ENCODE results near the gene TCEAL4. TPM values are rescaled to one million over a fixed set of nuclear protein-coding genes. Genes with fewer than 3 reads are reported as not detected.
A peak's percentile ranks its signal among the peaks of the same experiment; 100 is the strongest.

Gene TCEAL4
- total RNA-seq, result 64.3 TPM
- long read RNA-seq, transcript TCEAL4-208 (3 exons, 1,273 nt), result major isoform, 17 of 25 reads
- long read RNA-seq, partial matches to known transcripts, result 0 of 25 reads
- long read RNA-seq, other reads (novel, unspliced or antisense), result 2 of 25 reads

DNA sequence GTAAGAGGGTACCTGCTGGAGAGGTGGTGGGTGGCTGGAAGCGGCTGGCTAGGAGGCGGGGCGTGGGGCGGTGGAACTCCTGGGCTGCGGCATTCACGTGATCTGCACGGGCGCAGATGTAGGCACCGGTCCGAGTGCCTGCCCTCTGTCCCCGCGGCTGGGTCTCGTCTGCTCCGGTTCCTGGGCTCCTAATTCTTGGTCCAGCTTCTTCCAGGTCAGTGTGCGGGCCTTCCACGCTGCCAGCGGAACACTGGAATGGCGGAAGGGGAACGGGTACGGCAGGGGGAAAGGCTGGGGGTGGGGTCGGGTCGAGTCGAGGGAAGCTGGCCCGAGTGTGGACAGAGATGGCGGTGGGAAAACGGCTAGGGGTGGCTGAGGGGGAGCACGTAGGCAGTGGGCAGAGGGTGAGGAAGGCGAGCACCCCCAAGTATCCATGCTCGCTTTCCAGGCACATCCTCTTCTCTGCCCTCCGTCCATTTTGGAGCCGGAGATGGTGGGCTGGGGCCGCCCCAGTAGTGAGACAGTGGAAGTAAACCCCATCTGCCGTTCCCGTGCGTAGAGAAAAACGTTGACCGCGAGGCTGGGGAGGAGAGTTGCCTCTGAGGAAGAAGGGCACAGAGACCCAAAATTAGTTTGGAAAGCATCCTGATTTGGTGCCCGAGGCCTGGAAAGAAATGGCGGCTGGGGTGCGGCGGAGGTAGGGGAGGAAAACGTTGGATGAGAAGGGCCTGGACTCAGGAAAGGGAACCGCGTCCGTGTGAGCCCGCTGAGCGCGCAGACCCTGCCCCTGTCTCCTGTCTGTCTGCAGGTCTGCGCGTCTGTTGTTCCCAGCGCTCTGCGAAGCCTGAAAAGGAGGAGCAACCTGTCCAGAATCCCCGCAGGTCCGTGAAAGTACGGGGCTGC, at the start of gene TCEAL4:
Gene TCEAL4, plus strand, starts transcription at position 105 of the 903 bp plus-strand sequence. CDS start 1,161 bp downstream, outside the sequence.
- DNase-seq (ENCODE audit: missing footprints) (peak; percentile 73), ATAC-seq (peak; percentile 87)
- intact Hi-C loops (cut with DNase I), result no loop called here

DNA sequence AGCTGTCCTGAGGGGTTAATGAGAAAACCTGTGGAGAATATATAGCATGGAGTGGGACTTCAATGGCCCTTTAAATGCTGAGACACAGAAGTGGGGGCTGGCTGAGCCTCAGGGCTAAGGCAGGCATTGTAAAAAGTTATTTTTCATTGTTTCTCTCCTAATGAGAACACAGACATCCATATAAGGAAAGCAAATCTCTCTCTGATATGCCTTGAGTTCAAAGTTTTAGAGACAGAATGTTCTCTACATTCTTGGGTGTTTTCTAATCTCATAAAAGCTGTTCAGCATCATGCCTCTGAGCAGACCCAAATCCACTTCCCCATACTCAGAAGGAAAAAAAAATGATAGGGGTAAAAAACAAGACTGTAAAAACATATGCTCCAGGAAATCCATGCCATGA, 49.2 kb upstream of the TCEAL4 start:
- no peak for ATAC-seq
- DNase-seq (ENCODE audit: missing footprints), result no peak
- intact Hi-C loops (cut with DNase I), result loop anchor here (10.0 kb wide), 2 partner anchors 89 to 239 kb away; partner anchors contain the start of genes PLP1 and TCEAL1

- no peak for ATAC-seq
- intact Hi-C loops (cut with DNase I), result loop anchor here (10.0 kb wide), 2 partner anchors 88 to 238 kb away; partner anchors contain the start of genes PLP1 and TCEAL1
Observed at GRCh38 chrX:103536732-103537131, 48.6 kb upstream of the TCEAL4 start.

GRCh38 chrX:103537871-103538387, 47.4 kb upstream of the TCEAL4 start:
- ATAC-seq, result no peak
- intact Hi-C loops (cut with DNase I), result loop anchor here (10.0 kb wide), 2 partner anchors 87 to 237 kb away; partner anchors contain the start of genes PLP1 and TCEAL1
- no peak for DNase-seq (ENCODE audit: missing footprints)

More at GRCh38 chrX:103536732-103537131, 48.6 kb upstream of the TCEAL4 start:
- DNase-seq (ENCODE audit: missing footprints), result no peak

DNA sequence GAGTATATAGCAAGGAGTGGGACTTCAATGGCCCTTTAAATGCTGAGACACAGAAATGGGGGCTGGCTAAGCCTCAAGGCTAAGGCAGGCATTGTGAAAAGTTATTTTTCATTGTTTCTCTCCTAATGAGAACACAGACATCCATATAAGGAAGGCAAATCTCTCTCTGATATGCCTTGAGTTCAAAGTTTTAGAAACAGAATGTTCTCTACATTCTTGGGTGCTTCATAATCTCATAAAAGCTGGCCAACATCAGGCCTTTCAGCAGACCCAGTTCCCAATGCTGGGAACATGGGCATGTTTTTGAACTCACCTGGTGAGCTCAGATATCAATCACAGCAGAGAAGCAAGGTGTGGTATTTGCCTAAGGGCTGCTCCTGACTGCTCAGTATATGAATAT, 46.6 kb upstream of the TCEAL4 start:
- DNase-seq (ENCODE audit: missing footprints) (no peak), ATAC-seq (no peak)
- intact Hi-C loops (cut with DNase I), result loop anchor here (10.0 kb wide), 2 partner anchors 86 to 236 kb away; partner anchors contain the start of genes PLP1 and TCEAL1

GRCh38 chrX:103539695-103540094, 45.6 kb upstream of the TCEAL4 start:
- ATAC-seq, result no peak
- no peak for DNase-seq (ENCODE audit: missing footprints)
- intact Hi-C loops (cut with DNase I), result loop anchor here (10.0 kb wide), 2 partner anchors 85 to 235 kb away; partner anchors contain the start of genes PLP1 and TCEAL1

- intact Hi-C loops (cut with DNase I), result no loop called here
- no peak for DNase-seq (ENCODE audit: missing footprints)
- ATAC-seq, result no peak
Observed at GRCh38 chrX:103540145-103540544, 45.2 kb upstream of the TCEAL4 start.

DNA sequence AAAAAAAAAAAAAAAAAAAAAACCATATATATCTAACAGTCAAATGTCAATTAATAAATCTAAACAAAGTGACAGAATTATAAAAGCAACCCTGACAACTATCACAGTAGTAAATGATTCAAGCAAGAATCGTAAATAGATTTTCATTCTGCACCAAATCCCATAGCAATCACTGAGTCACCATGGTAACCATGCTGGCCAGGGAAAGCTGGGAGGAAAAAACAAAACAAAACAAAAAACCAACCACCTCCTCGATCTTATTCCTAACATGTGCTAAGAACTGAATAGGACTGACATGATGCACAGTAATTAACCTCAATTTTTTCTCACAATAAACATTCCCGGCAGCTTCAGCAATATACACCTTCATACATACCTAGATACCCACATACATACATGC, 35.4 kb upstream of the TCEAL4 start:
- no peak for ATAC-seq
- intact Hi-C loops (cut with DNase I), result no loop called here
- DNase-seq (ENCODE audit: missing footprints), result no peak

DNA sequence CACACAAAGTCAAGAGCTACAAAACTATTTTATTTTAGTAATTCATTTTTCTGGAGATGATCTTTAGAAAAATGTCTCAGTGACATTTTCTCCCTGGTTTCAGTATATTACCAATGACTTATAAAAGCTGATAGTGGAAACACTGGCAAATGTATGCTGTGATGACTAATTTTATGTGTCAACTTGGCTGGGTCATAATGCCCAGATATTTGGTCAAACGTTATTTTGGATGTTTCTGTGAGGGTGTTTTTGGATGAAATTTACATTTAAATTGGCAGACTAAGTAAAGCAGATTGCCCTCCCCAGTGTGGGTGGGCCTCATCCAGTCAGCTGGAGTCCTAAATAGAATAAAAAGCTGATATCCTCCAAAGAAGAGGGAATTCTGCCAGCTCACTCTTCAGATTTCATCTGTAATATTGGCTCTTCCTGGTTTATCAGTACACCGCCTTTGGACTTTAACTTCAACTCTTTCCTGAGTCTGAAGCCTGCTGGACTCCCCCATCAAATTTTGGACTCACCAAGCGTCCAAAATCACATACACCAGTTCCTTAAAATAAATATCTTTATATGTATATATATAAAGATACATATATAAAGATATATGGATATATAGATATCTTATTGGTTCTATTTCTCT, 34.8 kb upstream of the TCEAL4 start:
- ATAC-seq (no peak), DNase-seq (ENCODE audit: missing footprints) (no peak)
- intact Hi-C loops (cut with DNase I), result no loop called here

GRCh38 chrX:103552236-103552635, 33.1 kb upstream of the TCEAL4 start:
- no peak for DNase-seq (ENCODE audit: missing footprints)
- intact Hi-C loops (cut with DNase I), result no loop called here
- ATAC-seq, result no peak

- ATAC-seq (no peak), DNase-seq (ENCODE audit: missing footprints) (peak; percentile 45)
- intact Hi-C loops (cut with DNase I), result no loop called here
Observed at GRCh38 chrX:103554687-103555424, 30.5 kb upstream of the TCEAL4 start.

DNA sequence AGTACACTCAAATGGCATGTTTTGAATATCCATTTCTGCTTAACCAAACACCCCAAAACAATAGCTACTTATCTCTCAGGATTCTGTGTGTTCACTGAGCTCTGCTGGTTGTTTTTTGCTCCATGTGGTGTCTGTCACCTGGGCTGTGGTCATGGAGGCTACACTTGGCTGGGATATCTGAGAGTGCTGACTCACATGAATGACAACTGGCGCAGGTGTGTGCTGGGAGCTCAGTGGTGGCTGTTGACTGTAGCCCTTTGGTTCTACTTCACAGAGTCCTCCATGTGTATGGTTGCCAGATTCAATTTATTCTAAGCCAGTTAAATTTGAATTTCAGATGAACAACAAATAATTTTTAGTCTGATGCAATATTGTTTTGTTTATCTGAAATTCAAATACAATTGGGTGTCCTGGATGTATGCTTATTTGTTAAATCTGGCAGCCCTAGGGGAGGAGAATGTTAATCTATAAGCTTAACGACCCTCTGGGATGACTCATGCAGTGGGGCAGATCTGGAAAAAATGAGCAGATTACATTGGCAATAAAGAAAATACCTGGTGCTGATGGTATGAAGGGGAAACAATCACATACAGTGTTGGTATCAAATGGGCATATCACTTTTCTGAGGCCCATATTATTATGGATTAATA, 28.2 kb upstream of the TCEAL4 start:
- no peak for DNase-seq (ENCODE audit: missing footprints)
- no peak for ATAC-seq
- intact Hi-C loops (cut with DNase I), result no loop called here

- intact Hi-C loops (cut with DNase I), result no loop called here
- DNase-seq (ENCODE audit: missing footprints), result no peak
- no peak for ATAC-seq
Observed at GRCh38 chrX:103560256-103560655, 25.1 kb upstream of the TCEAL4 start.

GRCh38 chrX:103562801-103563200, 22.5 kb upstream of the TCEAL4 start:
- no peak for DNase-seq (ENCODE audit: missing footprints)
- intact Hi-C loops (cut with DNase I), result no loop called here
- ATAC-seq, result no peak

DNA sequence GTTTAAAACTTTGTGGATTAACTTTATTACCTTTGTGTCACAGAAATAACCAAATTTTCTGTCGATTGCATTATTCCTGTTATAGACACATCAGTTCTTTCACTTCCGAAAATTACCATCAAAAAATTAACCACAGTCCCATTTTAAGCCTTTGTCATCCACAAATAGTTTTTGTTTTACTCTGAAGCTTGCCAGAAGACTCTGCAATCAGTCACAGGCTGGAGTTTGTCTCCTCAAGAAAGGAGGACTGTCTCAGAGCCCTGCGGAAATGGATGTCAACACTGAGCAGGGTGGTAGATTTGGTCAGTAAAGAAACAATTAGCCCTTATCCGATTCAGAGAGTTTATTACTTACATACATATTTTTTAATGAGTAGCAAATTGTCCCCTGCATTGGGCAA, 20.1 kb upstream of the TCEAL4 start:
- intact Hi-C loops (cut with DNase I), result no loop called here
- DNase-seq (ENCODE audit: missing footprints) (no peak), ATAC-seq (no peak)

GRCh38 chrX:103565752-103566151, 19.6 kb upstream of the TCEAL4 start:
- ATAC-seq, result no peak
- DNase-seq (ENCODE audit: missing footprints), result no peak
- intact Hi-C loops (cut with DNase I), result no loop called here

DNA sequence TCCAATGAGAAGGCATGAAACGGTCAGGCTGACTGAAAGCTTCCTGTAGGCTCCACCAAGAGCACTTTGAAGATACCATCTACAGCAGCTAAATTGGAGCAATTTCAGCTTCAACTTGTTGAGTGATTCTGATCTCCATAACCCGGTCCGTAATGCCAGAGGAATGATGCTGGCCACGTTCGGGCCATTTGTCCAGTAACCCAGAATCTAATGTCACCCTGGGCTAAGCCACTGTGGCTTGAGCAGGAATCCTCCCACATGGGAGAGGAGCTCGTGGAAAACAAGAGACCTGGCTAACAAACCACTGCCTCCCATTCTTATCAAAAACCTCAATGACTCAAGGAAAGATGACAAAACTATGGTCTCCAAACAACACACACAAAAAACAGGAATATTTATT, 14.2 kb upstream of the TCEAL4 start:
- no peak for ATAC-seq
- intact Hi-C loops (cut with DNase I), result no loop called here
- no peak for DNase-seq (ENCODE audit: missing footprints)

DNA sequence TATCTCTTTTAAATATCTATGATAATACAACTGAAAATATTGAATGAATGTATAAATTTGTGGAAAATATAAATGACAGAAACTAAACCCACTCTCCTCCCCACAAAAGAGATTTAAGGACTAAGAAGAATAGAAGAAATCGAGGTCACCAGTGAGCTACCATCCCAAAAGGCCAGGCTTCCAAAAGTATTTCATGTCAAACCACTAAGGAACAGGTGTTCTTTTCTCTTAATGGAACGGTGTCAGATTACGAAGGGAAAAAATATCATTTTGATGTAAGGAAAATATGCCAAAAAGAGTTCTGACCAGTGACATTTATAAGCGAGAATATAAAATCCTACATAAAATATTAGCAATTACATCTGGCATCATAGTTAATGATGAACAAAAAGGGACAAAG, 13.6 kb upstream of the TCEAL4 start:
- ATAC-seq (no peak), DNase-seq (ENCODE audit: missing footprints) (no peak)
- intact Hi-C loops (cut with DNase I), result no loop called here

Measured in Right ventricle myocardium inferior (tissue), 1 donor.